Upper lobe of left lung (tissue), 6 donors: Measurements from ENCODE around the gene CTBP1. TPM values are rescaled to one million over a fixed set of nuclear protein-coding genes. Genes with fewer than 3 reads are reported as not detected.
A peak's percentile ranks its signal among the peaks of the same experiment; 100 is the strongest.

Experiments
- ATAC-seq, 2 donors: fragments of 200-7000 bp; cut with Tn5 transposase; one replicate each; pipeline ENCODE4 v1.9.1; 2022; ENCODE audit warnings: mild to moderate bottlenecking in 2 of 2, moderate library complexity in 2 of 2; ENCODE audit not compliant: low FRiP score in 2 of 2
- DNase-seq, 2 donors: peaks; one replicate each; pipeline ENCODE4 v3.0.0-alpha.2; 2019 to 2020
- H3K27ac ChIP-seq, 4 donors: fragments of 200-600 bp; sonication (generic); one replicate each; pipeline ENCODE4 v1.5.1; 2016 to 2019
- H3K27me3 ChIP-seq, 4 donors: fragments of 200-600 bp; sonication (generic); one replicate each; pipeline ENCODE4 v1.5.1; 2017 to 2019
- H3K36me3 ChIP-seq, 4 donors: fragments of 200-600 bp; sonication (generic); one replicate each; pipeline ENCODE4 v1.5.1; 2016 to 2019
- H3K4me1 ChIP-seq, 4 donors: fragments of 200-600 bp; sonication (generic); one replicate each; pipeline ENCODE4 v1.5.1; 2018 to 2019
- H3K4me3 ChIP-seq, 4 donors: fragments of 200-600 bp; sonication (generic); one replicate each; pipeline ENCODE4 v1.5.1; 2017 to 2019; ENCODE audit warnings: mild to moderate bottlenecking in 2 of 4, moderate library complexity in 1 of 4
- H3K9me3 ChIP-seq, 4 donors: fragments of 200-600 bp; sonication (generic); one replicate each; pipeline ENCODE4 v1.5.1; 2018 to 2019
- CTCF ChIP-seq, 6 experiments: fragments of 450-650 bp in 4 of 6; fragments of 200-600 bp in 2 of 6; sonication (generic) in 2 of 6; IDR thresholded peaks; one replicate each; pipeline ENCODE4 v1.5.1; 2016 to 2019; ENCODE audit warnings: antibody characterized with exemption in 6 of 6
- EP300 ChIP-seq, 4 donors: sonication (generic); formaldehyde crosslinking; IDR thresholded peaks; one replicate each; pipeline ENCODE4 v1.5.1; 2017; ENCODE audit warnings: antibody characterized with exemption in 4 of 4, control low read depth in 2 of 4
- POLR2A ChIP-seq, 4 donors: fragments of 450-650 bp; IDR thresholded peaks; one replicate each; pipeline ENCODE4 v1.5.1; 2016 to 2017; ENCODE audit warnings: antibody characterized with exemption in 4 of 4, mild to moderate bottlenecking in 2 of 4
- POLR2AphosphoS5 ChIP-seq, 2 donors: sonication (generic); formaldehyde crosslinking; IDR thresholded peaks; one replicate each; pipeline ENCODE4 v1.5.1; 2017; ENCODE audit warnings: antibody characterized with exemption in 2 of 2
- WGBS, 2 donors: methylation state at CpG; one replicate each; pipeline ENCODE4 v1.1.5; 2017 to 2018; 5-methylcytosine and 5-hydroxymethylcytosine counted together
- total RNA-seq, 6 donors: library from RNA; depleted of rRNA in 4 of 6; stranded (reverse); fragments of >200 nt in 4 of 6; gene quantifications; one replicate each; pipeline versions ENCODE4 v1.1.0 to v1.2.1, GENCODE V29; 2016 to 2021
- donor health status: DM: no; HTN: no; CAD: no; lungs with moderate emphysema.
- donor health status: DM: no; HTN: yes; CAD: no; lungs with severe emphysema.

Gene CTBP1
- total RNA-seq, 6 donors from 2014 or later, result 142 to 483 (median 213) TPM

- TF ChIP-seq CTCF (IDR thresholded peaks at IDR 0.05) (no peak), POLR2A (IDR thresholded peaks at IDR 0.05) (no peak), EP300 (IDR thresholded peaks at IDR 0.05) (no peak), POLR2AphosphoS5 (IDR thresholded peaks at IDR 0.05) (no peak)
- no peak overlapping the region for H3K4me3 ChIP-seq
- peak in 1 of 2 donors; percentile 34 for DNase-seq
- H3K27me3 ChIP-seq, result no peaks in the 10 kb centered on the region
- no peak for ATAC-seq
- 78 to 92% methylated on average over 16 to 17 of the region's 18 CpGs for WGBS, 2 donors
- H3K27ac ChIP-seq, result no peak overlapping the region
- peaks cover 0 to 54% (median 23%) of the 10 kb centered on the region in 4 donors for H3K36me3 ChIP-seq
- H3K9me3 ChIP-seq, result no peaks in the 10 kb centered on the region
- H3K4me1 ChIP-seq, result peaks cover 21 to 54% (median 34%) of the 10 kb centered on the region in 4 donors
Observed at GRCh38 chr4:1296324-1297022, 47.5 kb upstream of the CTBP1 start.

- H3K27me3 ChIP-seq, result no peaks in the 10 kb centered on the region
- no peak overlapping the region for H3K4me3 ChIP-seq
- no peaks in the 10 kb centered on the region for H3K9me3 ChIP-seq
- peaks cover 24 to 60% (median 40%) of the 10 kb centered on the region in 4 donors for H3K4me1 ChIP-seq
- no peak overlapping the region for H3K27ac ChIP-seq
- peak; percentile 13 to 38 for DNase-seq
- no peak for TF ChIP-seq EP300 (IDR thresholded peaks at IDR 0.05)
- TF ChIP-seq CTCF (IDR thresholded peaks at IDR 0.05), result no peak
- no peak for TF ChIP-seq POLR2A (IDR thresholded peaks at IDR 0.05)
- TF ChIP-seq POLR2AphosphoS5 (IDR thresholded peaks at IDR 0.05), result no peak
- peaks cover 0 to 44% (median 17%) of the 10 kb centered on the region in 4 donors for H3K36me3 ChIP-seq
- ATAC-seq, result no peak
- WGBS, 2 donors, result 77 to 83% methylated on average over 13 to 20 of the region's 24 CpGs
Observed at GRCh38 chr4:1295405-1296055, 46.6 kb upstream of the CTBP1 start.

GRCh38 chr4:1294891-1295290 is 46.0 kb upstream of the CTBP1 start:
- WGBS, 2 donors, result 64 to 81% methylated on average over 3 to 8 of the region's 10 CpGs
- Histone ChIP-seq H3K36me3 (peaks cover 0 to 38% (median 11%) of the 10 kb centered on the region in 4 donors), H3K27ac (peak overlapping the region in 2 of 4 donors; percentile 19 to 54), H3K27me3 (no peaks in the 10 kb centered on the region), H3K9me3 (no peaks in the 10 kb centered on the region), H3K4me3 (no peak overlapping the region), H3K4me1 (peaks cover 21 to 60% (median 36%) of the 10 kb centered on the region in 4 donors)
- DNase-seq (peak; percentile 18 to 27), ATAC-seq (no peak)
- TF ChIP-seq POLR2A (IDR thresholded peaks at IDR 0.05) (no peak), POLR2AphosphoS5 (IDR thresholded peaks at IDR 0.05) (no peak), EP300 (IDR thresholded peaks at IDR 0.05) (no peak), CTCF (IDR thresholded peaks at IDR 0.05) (no peak)

GRCh38 chr4:1294424-1294823 is 45.5 kb upstream of the CTBP1 start:
- H3K27me3 ChIP-seq, result no peaks in the 10 kb centered on the region
- DNase-seq (peak; percentile 12 to 54), ATAC-seq (no peak)
- no peaks in the 10 kb centered on the region for H3K9me3 ChIP-seq
- peaks cover 21 to 60% (median 35%) of the 10 kb centered on the region in 4 donors for H3K4me1 ChIP-seq
- H3K4me3 ChIP-seq, result no peak overlapping the region
- peaks cover 0 to 33% (median 11%) of the 10 kb centered on the region in 4 donors for H3K36me3 ChIP-seq
- no peak for TF ChIP-seq POLR2AphosphoS5 (IDR thresholded peaks at IDR 0.05)
- TF ChIP-seq POLR2A (IDR thresholded peaks at IDR 0.05), result no peak
- no peak for TF ChIP-seq CTCF (IDR thresholded peaks at IDR 0.05)
- no peak for TF ChIP-seq EP300 (IDR thresholded peaks at IDR 0.05)
- H3K27ac ChIP-seq, result peak overlapping the region in 1 of 4 donors; percentile 54
- WGBS, 2 donors, result 79 to 95% methylated on average over 6 to 12 of the region's 14 CpGs
